ENCODE data around the gene NKD1.

The NKD1 gene

GRCh38 chr16:50692999-50693781 lies 145.0 kb downstream of the NKD1 start, which contains the start of gene NOD2:
Gene NOD2, plus strand, starts transcription at chr16:50693606. Its CDS starts 5,890 bp downstream, at chr16:50699496.
- TF ChIP-seq CTCF (IDR thresholded peaks at IDR 0.05; ENCODE audit: borderline replicate concordance, insufficient read depth, low read depth, low read length) = no peak
- H3K4me3 ChIP-seq (ENCODE audit: low read depth, low read length) = peak within 1 kb of the TSS; percentile 58

GRCh38 chr16:50694206-50694605 lies 146.0 kb downstream of the NKD1 start:
- no peak for TF ChIP-seq CTCF (IDR thresholded peaks at IDR 0.05; ENCODE audit: borderline replicate concordance, insufficient read depth, low read depth, low read length)
- peak overlapping the region; percentile 58 for H3K4me3 ChIP-seq (ENCODE audit: low read depth, low read length)

GRCh38 chr16:50695017-50696000 lies 147.1 kb downstream of the NKD1 start:
- H3K4me3 ChIP-seq (ENCODE audit: low read depth, low read length) = no peak overlapping the region
- no peak for TF ChIP-seq CTCF (IDR thresholded peaks at IDR 0.05; ENCODE audit: borderline replicate concordance, insufficient read depth, low read depth, low read length)

- no peak for TF ChIP-seq CTCF (IDR thresholded peaks at IDR 0.05; ENCODE audit: borderline replicate concordance, insufficient read depth, low read depth, low read length)
- H3K4me3 ChIP-seq (ENCODE audit: low read depth, low read length) = no peak overlapping the region
These were observed 147.9 kb downstream of the NKD1 start for GRCh38 chr16:50696126-50696525.

GRCh38 chr16:50696575-50697420 lies 148.6 kb downstream of the NKD1 start:
- no peak for TF ChIP-seq CTCF (IDR thresholded peaks at IDR 0.05; ENCODE audit: borderline replicate concordance, insufficient read depth, low read depth, low read length)

GRCh38 chr16:50697421-50697715 lies 149.2 kb downstream of the NKD1 start:
- peak overlapping the region; percentile 3 for H3K4me3 ChIP-seq (ENCODE audit: low read depth, low read length)
- no peak for TF ChIP-seq CTCF (IDR thresholded peaks at IDR 0.05; ENCODE audit: borderline replicate concordance, insufficient read depth, low read depth, low read length)

More at GRCh38 chr16:50696575-50697420, 148.6 kb downstream of the NKD1 start:
- H3K4me3 ChIP-seq (ENCODE audit: low read depth, low read length) = no peak overlapping the region
